GM18498 (cell line): ENCODE results near the gene RNF125.
A peak's percentile ranks its signal among the peaks of the same experiment; 100 is the strongest.

Source experiments
- ATAC-seq: cut with Tn5 transposase; IDR thresholded peaks from one replicate; pipeline ENCODE4 v1.9.1; 2021; ENCODE audit warnings: mild to moderate bottlenecking, moderate library complexity; ENCODE audit not compliant: unreplicated experiment

The RNF125 gene

DNA sequence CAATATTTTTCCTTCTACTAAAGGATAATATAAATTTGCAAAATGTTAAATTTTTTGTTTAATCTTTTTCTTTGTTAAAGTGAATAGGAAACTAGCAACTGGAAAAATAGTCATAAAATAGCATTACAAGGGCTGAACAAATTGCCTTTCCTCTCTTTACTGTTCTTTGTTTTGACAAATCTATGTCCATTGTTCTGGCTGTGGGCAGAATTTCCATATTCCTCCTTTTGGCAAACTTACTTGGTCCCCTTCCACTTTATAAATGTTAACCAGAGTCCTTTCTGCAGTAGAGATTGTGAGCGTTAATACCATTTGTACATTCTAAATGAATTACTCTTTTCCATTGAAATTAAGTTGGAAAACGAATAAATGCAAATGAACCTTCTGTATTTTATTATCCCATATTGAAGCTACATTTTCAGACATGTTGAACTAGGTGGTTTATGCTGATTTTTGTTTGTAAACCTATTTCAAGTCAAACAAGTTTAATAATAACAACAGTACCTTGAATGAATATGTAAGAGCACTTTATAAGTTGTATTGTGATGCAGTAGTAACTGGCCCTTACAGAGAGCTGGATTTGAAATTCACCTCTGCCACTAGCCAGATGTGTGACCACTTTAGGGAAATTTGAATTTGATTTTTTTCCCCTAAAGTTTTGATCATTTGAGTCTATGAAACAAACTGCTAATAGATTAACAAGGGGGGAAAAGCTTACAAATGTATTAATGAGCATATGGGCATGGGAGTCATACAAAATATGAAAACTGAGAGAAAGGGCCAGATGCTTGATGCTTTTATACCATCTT is 3.3 kb downstream of the RNF125 start:
- no peak for ATAC-seq

DNA sequence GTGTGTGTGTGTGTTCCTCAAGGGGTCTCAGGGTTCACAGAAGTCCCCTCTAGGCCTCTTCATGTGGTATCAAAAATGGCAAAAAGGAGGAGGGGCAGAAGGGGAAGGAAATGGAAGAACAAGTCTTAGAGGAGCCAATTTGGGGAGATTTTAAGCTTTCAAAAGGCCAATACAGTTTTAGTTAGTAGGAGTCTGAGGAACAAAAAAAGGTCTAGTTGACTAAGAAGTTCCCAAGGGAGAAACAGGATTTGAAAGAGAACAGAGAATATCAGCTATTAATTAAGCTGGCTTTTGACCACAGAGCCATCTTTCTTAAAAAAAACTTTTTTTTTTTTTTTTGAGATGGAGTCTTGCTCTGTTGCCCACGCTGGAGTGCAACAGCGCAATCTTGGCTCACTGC is 7.1 kb downstream of the RNF125 start:
- ATAC-seq = no peak

DNA sequence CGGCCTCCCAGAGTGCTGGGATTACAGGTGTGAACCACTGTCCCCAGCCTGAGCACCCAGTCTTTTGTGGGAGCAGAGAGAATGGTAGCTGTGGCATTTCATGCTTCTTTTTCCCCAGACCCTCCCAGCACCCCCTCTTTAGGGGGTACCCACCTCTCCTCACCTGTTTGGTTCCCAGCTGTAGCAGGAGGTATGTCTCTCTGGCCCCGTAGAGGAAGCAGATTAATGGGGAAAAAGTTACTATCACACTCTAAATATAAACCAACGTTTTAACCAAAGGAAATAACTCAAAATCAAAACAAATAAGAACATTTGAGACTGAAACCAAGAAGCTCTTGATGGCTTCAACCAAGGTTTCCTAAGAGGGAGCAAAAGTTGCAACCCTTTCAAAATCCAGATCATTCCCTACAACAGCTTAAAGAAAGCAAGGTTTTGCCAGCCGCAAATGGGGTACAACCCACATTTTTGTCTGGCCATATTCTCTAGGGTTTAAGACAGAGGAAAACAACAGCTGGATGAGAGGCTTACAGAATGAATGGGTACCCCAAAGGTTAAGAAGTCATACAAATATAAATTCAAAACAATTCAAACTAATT is 8.0 kb downstream of the RNF125 start:
- no peak for ATAC-seq

DNA sequence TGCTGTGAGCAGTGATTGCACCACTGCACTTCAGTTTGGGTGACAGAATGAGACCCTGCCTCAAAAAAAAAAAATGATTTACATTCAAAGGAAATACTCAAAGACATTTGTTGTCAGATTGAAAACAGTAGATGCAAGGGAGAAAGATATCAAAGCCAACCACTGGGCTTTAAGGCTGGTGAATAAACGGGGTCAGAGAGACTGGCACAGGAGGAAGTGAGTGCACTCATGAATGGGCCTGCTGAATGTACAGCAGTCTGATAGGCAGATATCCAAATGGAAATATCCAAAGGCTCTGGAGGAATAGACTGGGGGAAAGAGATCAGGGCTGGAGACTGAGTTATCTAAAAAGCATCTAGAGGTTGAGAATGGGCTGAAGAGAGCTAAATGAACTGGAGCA is 10.9 kb downstream of the RNF125 start:
- ATAC-seq = no peak

DNA sequence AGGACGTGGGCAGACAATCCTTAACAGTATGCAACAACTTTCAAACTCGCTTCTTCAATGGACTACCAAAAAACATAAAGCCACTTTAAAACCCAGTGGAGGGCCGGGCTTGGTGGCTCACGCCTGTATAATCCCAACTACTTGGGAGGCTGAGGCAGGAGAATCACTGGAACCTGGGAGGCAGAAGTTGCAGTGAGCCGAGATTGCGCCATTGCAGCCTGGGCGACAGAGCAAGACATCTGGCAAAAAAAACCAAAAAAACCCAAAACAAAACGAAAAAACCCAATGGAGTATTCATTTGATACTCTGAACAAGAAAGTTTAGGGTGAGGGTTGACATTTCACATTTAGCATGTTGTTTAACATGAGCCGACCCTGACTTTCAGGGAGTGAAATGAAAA is 14.0 kb downstream of the RNF125 start:
- ATAC-seq = no peak

DNA sequence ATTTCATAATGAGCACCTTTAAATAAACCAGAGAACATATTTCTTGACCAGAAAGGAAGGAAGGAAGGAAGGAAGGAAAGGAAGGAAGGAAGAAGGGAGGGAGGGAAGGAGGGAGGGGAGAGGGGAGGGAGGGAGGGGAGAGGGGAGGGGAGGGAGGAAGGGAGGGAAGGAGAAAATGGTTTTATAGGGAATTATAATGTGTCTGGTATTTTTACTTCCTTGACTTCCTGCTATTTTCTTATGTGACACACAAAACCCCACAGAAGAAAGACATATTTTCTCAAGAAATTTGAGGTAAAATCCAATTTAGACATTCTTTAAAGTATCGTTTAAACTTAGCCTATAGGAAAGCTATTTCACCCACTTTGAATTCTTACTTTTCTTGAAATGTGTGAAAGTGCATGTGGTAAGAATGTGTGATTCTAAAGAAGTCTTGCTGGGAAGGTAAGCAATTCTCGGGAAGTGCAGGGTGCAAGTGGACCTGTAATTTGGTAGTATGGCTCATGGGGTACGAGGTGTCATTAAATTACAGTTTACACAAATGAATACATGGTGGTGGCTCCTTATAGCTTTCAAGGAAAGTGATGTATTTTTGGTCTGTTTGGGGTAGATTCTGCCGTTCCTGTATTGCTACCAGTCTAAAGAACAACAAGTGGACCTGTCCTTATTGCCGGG is 18.0 kb downstream of the RNF125 start:
- ATAC-seq = no peak

DNA sequence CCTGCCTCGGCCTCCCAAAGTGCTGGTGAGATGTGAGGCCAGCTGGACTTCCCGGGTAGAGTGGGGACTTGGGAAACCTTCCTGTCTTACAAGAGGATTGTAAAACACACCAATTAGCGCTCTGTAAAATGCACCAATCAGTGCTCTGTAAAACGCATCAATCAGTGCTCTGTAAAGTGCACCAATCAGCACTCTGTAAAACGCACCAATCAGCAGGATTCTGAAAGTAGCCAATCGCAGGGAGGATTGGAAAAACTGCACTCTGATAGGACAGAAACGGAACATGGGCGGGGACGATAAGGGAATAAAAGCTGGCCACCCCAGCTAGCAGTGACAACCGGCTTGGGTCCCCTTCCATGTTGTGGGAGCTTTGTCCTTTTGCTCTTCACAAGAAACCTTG is 19.0 kb downstream of the RNF125 start:
- ATAC-seq = no peak

DNA sequence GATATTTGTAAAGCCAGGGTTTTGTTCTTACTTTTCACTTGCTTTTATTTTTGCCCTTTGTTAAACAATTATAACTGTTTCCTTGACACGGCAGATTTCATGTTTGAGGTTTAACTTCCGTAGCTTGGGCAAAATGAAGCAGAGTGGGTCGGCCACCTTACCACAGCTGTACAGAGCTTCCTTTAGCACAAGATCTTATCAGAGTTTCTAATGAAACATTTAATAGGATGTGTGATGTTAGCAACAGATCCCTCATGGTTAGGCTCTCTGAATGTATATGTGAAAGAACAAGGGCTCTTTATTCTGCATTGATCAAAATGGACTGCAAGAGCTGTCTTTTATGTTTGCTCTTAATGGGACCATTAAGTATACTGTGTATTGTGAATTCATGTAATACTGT is 22.3 kb downstream of the RNF125 start:
- peak; percentile 79 for ATAC-seq

DNA sequence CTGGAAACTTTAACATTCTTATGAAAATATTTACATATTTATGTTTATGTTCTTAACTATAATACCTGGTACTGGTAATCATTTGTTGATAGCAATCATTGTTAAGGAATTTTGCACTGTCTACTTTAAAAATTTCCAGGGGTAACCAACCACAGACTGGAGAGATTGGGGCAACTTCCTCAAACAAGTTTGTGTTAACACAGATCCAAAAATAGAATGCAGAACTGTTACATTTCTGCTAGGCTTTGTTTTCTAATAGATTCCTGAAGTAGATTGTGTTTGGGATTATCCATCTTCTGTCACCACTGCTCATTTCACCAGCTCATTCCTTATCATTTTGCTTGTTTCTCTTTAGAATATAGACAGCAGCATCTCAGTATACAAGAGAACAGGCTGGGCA is 23.7 kb downstream of the RNF125 start:
- ATAC-seq = no peak

DNA sequence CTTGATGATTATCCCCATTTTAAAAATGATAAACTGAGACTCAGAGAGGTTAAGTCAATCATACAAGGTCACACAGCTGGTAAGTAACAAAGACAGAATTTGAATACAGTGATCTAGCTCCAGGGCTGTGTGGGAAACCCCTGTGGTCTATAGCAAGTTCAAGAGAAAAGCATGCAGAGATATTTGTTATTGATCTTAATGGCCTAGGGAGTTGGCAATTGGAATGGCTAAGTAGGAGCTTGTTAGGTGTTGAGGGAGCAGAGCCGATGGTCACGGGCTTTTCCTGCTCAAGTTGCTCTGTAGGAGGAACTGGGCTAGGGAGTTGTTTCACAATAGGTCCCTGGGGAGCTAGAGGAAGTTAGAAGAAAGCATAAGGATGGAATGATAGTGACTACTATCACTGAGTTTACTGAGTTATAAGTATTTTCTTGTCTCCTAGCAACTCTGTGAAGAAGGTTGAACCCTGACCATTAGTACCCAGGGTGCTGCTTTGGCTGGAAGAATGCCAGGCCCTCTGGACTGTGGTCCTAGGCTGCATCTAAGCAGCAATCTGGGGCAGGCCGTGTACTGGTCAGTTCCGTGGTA is 30.0 kb downstream of the RNF125 start:
- peak; percentile 69 for ATAC-seq

DNA sequence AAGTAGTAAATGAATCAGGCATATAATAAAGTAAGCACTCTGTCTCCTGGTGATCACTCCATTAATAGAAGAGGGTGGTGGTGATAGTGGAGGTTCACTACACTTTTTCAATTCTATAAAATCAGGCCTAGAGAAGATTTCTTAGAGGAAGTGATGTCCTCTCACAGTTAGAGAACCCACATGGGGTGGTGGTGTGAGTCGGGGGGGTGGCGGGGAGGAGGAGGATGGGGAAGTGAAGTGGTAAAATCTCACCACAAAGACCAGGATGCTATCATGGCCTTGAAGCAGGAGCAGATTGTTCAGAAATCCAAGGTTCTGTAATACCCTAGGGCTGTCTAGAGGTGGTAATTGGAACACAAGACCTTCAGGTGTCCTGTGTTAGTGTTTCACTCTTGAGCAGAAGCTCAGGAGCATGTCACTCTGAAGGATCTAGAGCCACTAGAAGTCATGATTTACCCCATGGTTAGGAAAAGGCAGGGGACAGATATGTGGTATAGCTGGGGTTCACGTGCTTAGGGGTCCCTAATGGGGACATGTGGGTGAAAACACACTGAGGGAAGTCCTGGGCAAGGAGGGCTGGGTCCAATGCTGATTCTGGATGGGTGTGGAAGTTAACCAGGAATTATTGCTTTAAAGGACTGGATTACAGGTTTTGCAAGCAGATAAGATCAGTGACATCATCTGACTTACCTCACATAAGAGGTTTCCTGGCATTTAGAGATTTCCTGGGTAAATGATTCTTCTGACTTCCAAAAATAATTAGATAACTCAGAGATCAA is 31.0 kb downstream of the RNF125 start:
- peak; percentile 56 for ATAC-seq

DNA sequence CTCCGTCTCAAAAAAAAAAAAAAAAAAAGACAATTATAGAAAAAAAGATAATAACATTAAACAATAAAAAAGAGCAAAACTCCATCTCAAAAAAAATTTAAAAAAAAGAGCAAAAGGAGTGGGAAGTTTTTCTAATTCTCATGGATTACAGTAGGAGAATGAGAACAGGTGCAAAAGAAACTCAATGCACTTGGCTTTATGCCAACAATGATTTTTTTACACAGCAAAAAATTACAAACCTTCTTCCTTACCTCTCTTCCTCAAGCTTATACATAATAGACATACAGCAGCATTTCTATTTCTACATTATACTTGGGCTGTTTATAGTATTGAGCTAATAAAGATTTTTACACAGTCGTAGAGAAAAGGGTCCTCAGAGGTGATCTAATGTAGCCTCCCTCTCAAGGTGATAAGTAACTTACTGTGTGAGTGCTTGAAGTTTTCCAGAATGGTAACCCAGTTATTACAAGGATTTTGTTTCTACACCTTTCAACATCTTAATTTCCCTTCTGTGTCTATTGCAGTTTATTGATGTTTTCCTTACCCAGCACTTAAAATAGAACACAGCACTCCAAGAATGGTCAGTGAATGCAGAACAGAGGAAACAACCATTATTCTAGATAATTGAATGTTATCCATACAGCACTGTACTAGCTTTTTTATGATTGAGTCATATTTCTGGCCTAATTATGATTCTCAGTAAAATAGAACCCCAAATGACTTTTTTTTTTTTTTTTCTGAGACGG is 38.2 kb downstream of the RNF125 start:
- ATAC-seq = no peak

DNA sequence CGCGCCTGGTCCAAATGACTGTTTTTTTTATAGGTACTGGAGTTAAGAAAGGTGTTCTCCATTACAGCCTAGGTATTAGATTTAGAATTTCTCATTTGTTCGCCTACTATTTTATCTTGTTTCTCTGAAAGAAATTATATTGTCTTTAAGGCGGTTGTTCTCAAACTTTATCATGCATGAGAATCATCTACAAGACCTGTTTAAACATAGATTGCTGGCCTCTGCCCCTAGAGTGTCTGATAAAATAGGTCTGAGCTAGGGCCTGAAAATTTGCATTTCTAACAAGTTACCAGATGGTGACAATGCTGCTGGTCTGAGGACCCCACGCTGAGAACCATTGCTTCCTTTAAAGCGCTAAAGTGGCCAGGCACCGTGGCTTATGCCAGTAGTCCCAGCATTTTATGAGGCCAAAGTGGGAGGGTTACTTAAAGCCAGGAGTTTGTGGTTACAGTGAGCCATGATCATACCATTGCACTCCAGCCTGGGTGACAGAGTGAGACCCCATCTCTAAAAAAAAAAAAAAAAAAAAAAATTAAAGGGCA is 39.1 kb downstream of the RNF125 start:
- ATAC-seq = no peak

DNA sequence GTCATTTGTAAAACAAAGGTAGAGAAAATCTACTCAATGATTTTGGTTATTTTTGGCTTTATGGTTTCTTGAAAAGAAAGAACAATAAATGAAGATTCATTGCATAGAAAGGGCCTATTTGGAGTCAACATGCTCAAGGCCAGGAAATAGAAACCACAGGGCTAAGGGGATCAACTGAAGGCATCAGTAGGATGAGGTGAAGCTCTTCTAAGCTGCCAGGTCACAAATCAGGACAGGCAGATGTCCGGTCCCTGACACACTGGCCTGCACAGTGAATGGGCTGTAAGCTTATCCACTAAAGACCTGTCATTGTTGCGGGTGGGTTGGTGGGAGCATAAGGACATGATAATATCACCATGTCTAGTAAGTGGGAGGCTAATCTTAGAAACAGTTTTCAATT is 41.4 kb downstream of the RNF125 start:
- no peak for ATAC-seq

DNA sequence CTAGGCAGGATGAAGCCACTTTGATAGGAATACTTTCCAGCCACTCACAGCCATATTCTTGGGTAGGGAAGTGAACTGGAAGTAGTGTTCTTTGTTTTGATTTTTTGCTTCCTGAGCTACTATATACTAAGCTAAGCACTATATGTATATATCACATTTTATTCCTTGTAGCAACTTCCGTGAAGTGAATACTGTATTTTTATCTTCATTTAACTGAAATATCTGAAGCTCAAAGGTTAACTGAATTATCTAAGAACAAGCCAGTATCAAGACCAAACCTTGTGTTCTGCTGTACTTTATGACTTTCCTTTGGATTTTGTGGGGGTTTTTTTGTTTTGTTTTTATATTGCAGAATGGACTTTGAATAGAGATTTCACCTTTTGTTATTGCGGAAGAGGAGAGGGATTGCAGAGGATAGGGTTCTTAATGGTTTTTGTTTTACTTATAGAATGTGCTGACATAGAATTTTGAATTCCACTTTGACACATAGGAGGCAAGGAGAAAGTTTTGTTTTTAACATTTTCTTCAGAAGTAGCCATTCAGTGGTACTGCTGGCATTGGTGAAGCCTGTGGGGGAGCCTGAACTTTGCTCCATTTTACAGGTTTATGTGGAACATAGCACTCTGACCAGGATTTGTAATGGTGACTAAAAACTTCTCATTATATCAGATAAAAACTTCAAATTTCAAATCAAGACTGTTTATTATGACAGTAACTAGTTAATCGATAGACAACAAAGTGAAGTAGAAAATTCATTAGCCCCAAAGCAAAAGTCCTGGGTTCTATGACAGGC is 48.9 kb downstream of the RNF125 start:
- ATAC-seq = no peak

DNA sequence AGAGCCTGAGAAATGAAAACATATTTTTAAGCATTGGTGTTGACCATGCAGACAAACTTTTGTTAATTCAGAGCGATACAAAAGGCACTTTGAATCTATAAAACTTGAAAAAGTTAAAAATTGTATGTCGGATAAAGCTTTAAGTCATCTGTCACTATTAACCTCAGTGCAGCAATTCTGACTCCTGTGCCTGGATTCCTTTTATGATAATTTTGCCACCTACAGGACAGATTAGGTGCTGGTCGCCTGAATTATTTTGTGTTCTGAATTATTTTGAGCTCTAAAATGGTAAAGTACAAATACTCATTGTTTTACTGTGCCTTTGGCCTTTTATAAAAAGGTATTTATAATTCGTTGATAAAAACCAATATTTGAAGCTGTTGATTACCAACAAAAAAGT is 53.7 kb downstream of the RNF125 start:
- ATAC-seq = peak; percentile 62

DNA sequence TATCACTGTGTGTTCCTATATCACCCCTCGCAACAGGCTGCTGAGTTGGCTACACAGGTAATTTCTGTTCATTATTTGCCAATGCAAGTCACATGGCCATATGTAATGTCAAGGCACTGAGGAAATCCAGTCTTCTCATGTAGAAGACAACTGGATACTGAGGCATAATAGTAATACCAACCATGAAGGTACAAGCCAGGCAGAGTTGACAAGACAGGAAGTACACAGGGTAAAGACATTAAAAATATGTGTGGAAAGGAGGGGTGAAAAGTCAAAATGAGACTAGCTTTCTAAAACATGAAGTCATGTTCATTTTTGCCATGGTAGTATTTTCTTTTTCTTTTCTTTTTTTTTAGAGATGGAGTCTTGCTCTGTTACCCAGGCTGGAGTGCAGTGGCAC is 55.6 kb downstream of the RNF125 start:
- ATAC-seq = no peak

DNA sequence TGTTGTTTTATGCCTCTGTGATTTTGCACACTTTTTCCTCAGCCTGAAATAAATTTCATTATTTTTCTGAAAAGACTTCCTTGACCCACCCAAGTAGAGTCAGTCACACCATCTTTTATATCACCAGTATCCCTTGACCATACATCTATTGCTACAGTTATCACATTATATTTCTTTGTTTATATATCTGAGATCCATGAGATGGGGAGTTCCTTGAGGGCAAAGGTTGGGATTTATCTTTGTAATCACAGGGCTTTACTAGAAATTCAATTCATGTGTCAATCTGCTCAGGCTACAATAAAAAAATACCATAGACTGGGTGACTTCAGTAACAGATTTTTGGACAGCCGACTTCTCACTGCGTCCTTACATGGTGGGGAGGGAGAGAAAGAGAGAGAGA is 60.2 kb downstream of the RNF125 start:
- no peak for ATAC-seq

DNA sequence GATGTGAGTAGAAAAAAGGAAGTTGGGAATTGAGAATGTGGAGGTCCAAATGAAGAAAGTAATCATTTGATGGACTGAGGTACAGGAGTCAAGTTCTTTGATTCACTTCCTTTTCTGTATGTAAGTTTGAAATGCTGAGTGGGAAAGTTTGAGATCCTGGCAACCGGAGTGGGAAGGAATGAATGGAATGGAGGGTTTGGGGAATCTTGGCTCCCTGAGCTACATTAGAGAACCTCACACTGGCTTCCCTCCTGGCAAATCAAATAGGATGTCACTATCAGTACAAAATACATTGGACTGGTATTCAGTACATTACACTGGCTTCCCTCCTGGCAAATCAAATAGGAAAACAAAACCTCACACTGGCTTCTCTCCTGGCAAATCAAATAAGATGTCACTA is 63.3 kb downstream of the RNF125 start:
- no peak for ATAC-seq
